ENCODE measurements around the gene SOWAHA. TPM values are rescaled to one million over a fixed set of nuclear protein-coding genes. Genes with fewer than 3 reads are reported as not detected.

SOWAHA gene
- total RNA-seq, 1 donor = under 0.01 TPM

GRCh38 chr5:132849347-132849746, 36.2 kb downstream of the SOWAHA start:
- H3K36me3 ChIP-seq (ENCODE audit: insufficient read depth, low read length) = no peaks in the 10 kb centered on the region
- H3K4me3 ChIP-seq (ENCODE audit: insufficient read depth, low read length) = no peak overlapping the region
- H3K4me1 ChIP-seq (ENCODE audit: insufficient read depth, low read length) = no peaks in the 10 kb centered on the region
- no peak for DNase-seq (ENCODE audit: insufficient read length, low spot score, missing footprints)
- no peaks in the 10 kb centered on the region for H4K20me1 ChIP-seq (ENCODE audit: insufficient read depth, low read length)
- no peak overlapping the region for H3K4me2 ChIP-seq (ENCODE audit: insufficient read depth, low read length)
- no peaks in the 10 kb centered on the region for H3K79me2 ChIP-seq (ENCODE audit: insufficient read depth, low read length)
- H3K27ac ChIP-seq (ENCODE audit: low read depth, low read length) = no peak overlapping the region
- no peaks in the 10 kb centered on the region for H3K27me3 ChIP-seq (ENCODE audit: insufficient read depth, low read length)
- no peak overlapping the region for H2AFZ ChIP-seq (ENCODE audit: low read length)
- TF ChIP-seq CTCF (IDR thresholded peaks at IDR 0.05; ENCODE audit: extremely low read depth, low read depth, low read length) = no peak
- H3K9me3 ChIP-seq (ENCODE audit: low read depth, low read length) = no peaks in the 10 kb centered on the region

GRCh38 chr5:132850066-132850465, 37.0 kb downstream of the SOWAHA start:
- peak; percentile 84 for DNase-seq (ENCODE audit: insufficient read length, low spot score, missing footprints)
- Histone ChIP-seq H3K27ac (ENCODE audit: low read depth, low read length) (no peak overlapping the region), H3K36me3 (ENCODE audit: insufficient read depth, low read length) (no peaks in the 10 kb centered on the region), H3K4me1 (ENCODE audit: insufficient read depth, low read length) (no peaks in the 10 kb centered on the region), H3K4me2 (ENCODE audit: insufficient read depth, low read length) (no peak overlapping the region), H3K4me3 (ENCODE audit: insufficient read depth, low read length) (no peak overlapping the region), H2AFZ (ENCODE audit: low read length) (peak overlapping the region; percentile 57), H4K20me1 (ENCODE audit: insufficient read depth, low read length) (no peaks in the 10 kb centered on the region), H3K9me3 (ENCODE audit: low read depth, low read length) (no peaks in the 10 kb centered on the region), H3K79me2 (ENCODE audit: insufficient read depth, low read length) (no peaks in the 10 kb centered on the region), H3K27me3 (ENCODE audit: insufficient read depth, low read length) (no peaks in the 10 kb centered on the region)
- no peak for TF ChIP-seq CTCF (IDR thresholded peaks at IDR 0.05; ENCODE audit: extremely low read depth, low read depth, low read length)

GRCh38 chr5:132853323-132853722, 40.2 kb downstream of the SOWAHA start:
- Histone ChIP-seq H3K36me3 (ENCODE audit: insufficient read depth, low read length) (no peaks in the 10 kb centered on the region), H2AFZ (ENCODE audit: low read length) (no peak overlapping the region), H4K20me1 (ENCODE audit: insufficient read depth, low read length) (no peaks in the 10 kb centered on the region), H3K4me2 (ENCODE audit: insufficient read depth, low read length) (no peak overlapping the region), H3K27ac (ENCODE audit: low read depth, low read length) (no peak overlapping the region), H3K4me3 (ENCODE audit: insufficient read depth, low read length) (no peak overlapping the region), H3K79me2 (ENCODE audit: insufficient read depth, low read length) (no peaks in the 10 kb centered on the region), H3K27me3 (ENCODE audit: insufficient read depth, low read length) (no peaks in the 10 kb centered on the region), H3K9me3 (ENCODE audit: low read depth, low read length) (no peaks in the 10 kb centered on the region), H3K4me1 (ENCODE audit: insufficient read depth, low read length) (no peaks in the 10 kb centered on the region)
- DNase-seq (ENCODE audit: insufficient read length, low spot score, missing footprints) = no peak
- no peak for TF ChIP-seq CTCF (IDR thresholded peaks at IDR 0.05; ENCODE audit: extremely low read depth, low read depth, low read length)

DNA sequence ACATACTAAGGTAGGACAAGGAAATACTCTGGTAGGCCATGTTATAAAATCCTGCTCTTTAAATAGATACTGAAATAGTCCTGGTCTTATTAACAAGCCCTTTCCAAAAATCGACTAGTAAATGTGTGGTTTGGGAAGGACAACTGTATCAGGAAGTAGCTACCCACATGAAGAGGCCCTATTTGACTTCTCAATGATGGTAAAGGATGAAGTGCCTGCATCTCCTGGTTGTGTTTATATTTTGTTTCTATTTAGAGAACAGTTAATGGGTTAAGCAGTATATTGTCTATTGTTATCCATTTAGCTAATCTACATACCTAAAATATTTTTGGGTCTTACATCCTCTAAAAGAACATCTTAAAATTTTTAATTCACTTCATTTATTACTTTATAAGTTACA, 40.7 kb downstream of the SOWAHA start:
- H3K9me3 ChIP-seq (ENCODE audit: low read depth, low read length) = no peaks in the 10 kb centered on the region
- no peak overlapping the region for H2AFZ ChIP-seq (ENCODE audit: low read length)
- H3K27ac ChIP-seq (ENCODE audit: low read depth, low read length) = no peak overlapping the region
- H3K4me3 ChIP-seq (ENCODE audit: insufficient read depth, low read length) = no peak overlapping the region
- no peaks in the 10 kb centered on the region for H3K79me2 ChIP-seq (ENCODE audit: insufficient read depth, low read length)
- TF ChIP-seq CTCF (IDR thresholded peaks at IDR 0.05; ENCODE audit: extremely low read depth, low read depth, low read length) = no peak
- H3K4me1 ChIP-seq (ENCODE audit: insufficient read depth, low read length) = no peaks in the 10 kb centered on the region
- no peaks in the 10 kb centered on the region for H4K20me1 ChIP-seq (ENCODE audit: insufficient read depth, low read length)
- no peaks in the 10 kb centered on the region for H3K27me3 ChIP-seq (ENCODE audit: insufficient read depth, low read length)
- no peaks in the 10 kb centered on the region for H3K36me3 ChIP-seq (ENCODE audit: insufficient read depth, low read length)
- DNase-seq (ENCODE audit: insufficient read length, low spot score, missing footprints) = peak; percentile 41
- no peak overlapping the region for H3K4me2 ChIP-seq (ENCODE audit: insufficient read depth, low read length)
